ENCODE data around the gene TNRC18.

DNA sequence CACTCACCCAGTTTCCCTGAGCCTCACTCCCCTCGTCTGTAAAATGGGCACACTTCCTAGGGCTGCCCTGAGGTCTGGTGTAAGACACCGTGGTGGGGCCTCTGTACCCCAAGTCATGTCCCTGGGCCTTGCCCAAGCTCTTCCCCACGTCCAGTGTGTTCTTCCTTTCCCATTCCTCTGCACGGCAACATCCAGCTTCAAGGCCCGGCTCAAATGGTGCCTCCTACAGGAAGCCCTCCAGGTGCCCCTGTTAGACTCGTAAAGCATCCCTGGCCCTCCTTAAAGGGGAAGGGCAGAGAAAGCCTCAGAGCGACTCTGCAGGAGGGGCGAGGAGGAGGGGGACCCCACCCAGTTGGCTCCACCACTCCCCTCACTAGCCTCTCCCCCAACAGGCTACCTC is 132.3 kb downstream of the TNRC18 start:
- no peak for TF ChIP-seq EGR1 (IDR thresholded peaks at IDR 0.05)
- TF ChIP-seq RAD21 (IDR thresholded peaks at IDR 0.05; ENCODE audit: low read depth), result no peak
- TF ChIP-seq TCF12 (IDR thresholded peaks at IDR 0.05; ENCODE audit: low read depth), result no peak
- no peak for TF ChIP-seq FOXM1 (IDR thresholded peaks at IDR 0.05; ENCODE audit: borderline replicate concordance, low read depth)
- no peak for TF ChIP-seq TAF1 (IDR thresholded peaks at IDR 0.05; ENCODE audit: low read depth)

Data from Ishikawa (cell line).